K562 (cell line): ENCODE measurements around the gene CACTIN. TPM values are rescaled to one million over a fixed set of nuclear protein-coding genes. Genes with fewer than 3 reads are reported as not detected.

Experiments used
- AFF4 ChIP-seq: sonication (generic); formaldehyde crosslinking; IDR thresholded peaks from 2 replicates; pipeline ENCODE4 v1.8.0; 2023; ENCODE audit warnings: mild to moderate bottlenecking, missing genetic modification reagents
- ATF2 ChIP-seq: sonication (generic); formaldehyde crosslinking; IDR thresholded peaks from 2 replicates; pipeline ENCODE4 v1.8.1; 2022; ENCODE audit warnings: missing genetic modification reagents
- CHD1 ChIP-seq: fragments of 200-600 bp; sonication (generic); IDR thresholded peaks from one replicate; pipeline ENCODE4 v1.6.1; 2012; ENCODE audit warnings: mild to moderate bottlenecking, moderate library complexity, low read length, inconsistent platforms
- CLOCK ChIP-seq: fragments of 250-450 bp; sonication (Bioruptor Pico); IDR thresholded peaks from 2 replicates; pipeline ENCODE4 v1.4.0; 2020; ENCODE audit warnings: mild to moderate bottlenecking, moderate library complexity, borderline replicate concordance
- FOXK2 ChIP-seq, 2 experiments: fragments of 450-650 bp; IDR thresholded peaks in 1 of 2; conservative IDR thresholded peaks in 1 of 2; 2 replicates each; pipeline ENCODE4 v1.6.1; 2016; ENCODE audit warnings: low read depth in 2 of 2, mild to moderate bottlenecking in 1 of 2
- GTF2F1 ChIP-seq: IDR thresholded peaks from 2 replicates; pipeline ENCODE4 v1.6.1; 2011; ENCODE audit warnings: low read depth, low read length, improper control_type of control experiment
- JUNB ChIP-seq: fragments of 450-650 bp; formaldehyde crosslinking; conservative IDR thresholded peaks from 2 replicates; pipeline ENCODE4 v1.4.0; 2020; ENCODE audit warnings: mild to moderate bottlenecking
- MAFK ChIP-seq: IDR thresholded peaks from 2 replicates; pipeline ENCODE4 v1.6.1; 2011; ENCODE audit warnings: low read length, improper control_type of control experiment
- POLR2G ChIP-seq: fragments of 200-400 bp; formaldehyde crosslinking; IDR thresholded peaks from 2 replicates; pipeline ENCODE4 v1.6.1; 2017; ENCODE audit warnings: low read depth, mild to moderate bottlenecking, antibody characterized with exemption, low read length, moderate library complexity
- SAP30 ChIP-seq: fragments of 200-600 bp; sonication (generic); IDR thresholded peaks from 2 replicates; pipeline ENCODE4 v1.6.1; 2012; ENCODE audit warnings: borderline replicate concordance, low read depth, mild to moderate bottlenecking, moderate library complexity, low read length, control low read depth, inconsistent platforms; ENCODE audit not compliant: insufficient read depth, poor library complexity, severe bottlenecking
- SUPT5H ChIP-seq: fragments of 450-650 bp; IDR thresholded peaks from 2 replicates; pipeline ENCODE4 v1.6.1; 2016
- TFAP4 ChIP-seq: sonication (generic); formaldehyde crosslinking; IDR thresholded peaks from 2 replicates; pipeline ENCODE4 v1.8.0; 2022; ENCODE audit warnings: missing genetic modification reagents, mild to moderate bottlenecking, moderate library complexity, borderline replicate concordance
- TRIM25 ChIP-seq: fragments of 450-650 bp; IDR thresholded peaks from 2 replicates; pipeline ENCODE4 v1.7.0; 2016; ENCODE audit warnings: borderline replicate concordance
- ZFPM2 ChIP-seq: fragments of 250-450 bp; sonication (Bioruptor Pico); IDR thresholded peaks from 2 replicates; pipeline ENCODE4 v1.5.1; 2022; ENCODE audit warnings: mild to moderate bottlenecking
- ZNF408 ChIP-seq: fragments of 250-450 bp; sonication (Bioruptor Pico); IDR thresholded peaks from 2 replicates; pipeline ENCODE4 v1.4.0; 2020; ENCODE audit warnings: low read depth, mild to moderate bottlenecking, moderate library complexity
- polyA plus RNA-seq, 8 experiments: library from polyadenylated mRNA; depleted of rRNA in 4 of 8; stranded (reverse) in 5 of 8; unstranded in 3 of 8; fragments of >200 nt; fragmentation: Nextera tagmentation in 2 of 8; fragmentation: Illumina TruSeq in 1 of 8; extraction: Ambion mirVana in 2 of 8; extraction: Trizol in 1 of 8; gene quantifications; 2 replicates each; pipeline versions ENCODE4 v1.2.1 to v1.2.3, GENCODE V29; 2011 to 2014; ENCODE audit warnings: inconsistent platforms in 1 of 8, missing spikeins in 1 of 8
- total RNA-seq, 7 experiments: library from RNA; depleted of rRNA in 6 of 7; stranded (reverse); fragments of >200 nt in 6 of 7; fragmentation: Illumina TruSeq in 2 of 7; extraction: Trizol in 2 of 7; gene quantifications; 2 replicates each; pipeline versions ENCODE4 v1.2.1 to v1.2.3, GENCODE V29; 2011 to 2021; ENCODE audit warnings: low replicate concordance in 1 of 7

The CACTIN gene
- total and polyA plus RNA-seq, 9 of the 15 experiments (the other 6 are each of a cell fraction or from before 2014, with no cell fraction given): 0.15 to 49.2 (median 15.0) TPM

GRCh38 chr19:3669947-3670795 lies 43.6 kb upstream of the CACTIN start (continued):
- TF ChIP-seq MAFK (peak; percentile 49), CHD1 (peak; percentile 67), ZFPM2 (CRISPR knock-in tag) (no peak), ATF2 (peak; percentile 85; the same call in 1 of the 2 replicates), ZNF408 (CRISPR knock-in tag) (no peak), FOXK2 (conservative IDR thresholded peaks at IDR 0.05 in 1 of 2, IDR thresholded peaks at IDR 0.05 in 1 of 2; ENCODE audit: low read depth in 2 of 2) (0 out of 4 replicates have a peak, but pooled peaks of 1 of the 2 experiments have one; percentile 35), AFF4 (peak; percentile 85), CLOCK (CRISPR knock-in tag) (no peak), POLR2G (peak; percentile 83), GTF2F1 (0 out of 2 replicates have a peak, but pooled peaks have one; percentile 35), TRIM25 (no peak), TFAP4 (0 out of 2 replicates have a peak, but pooled peaks have one; percentile 17), JUNB (0 out of 2 replicates have a peak, but pooled peaks have one; percentile 40), SUPT5H (peak; percentile 65), SAP30 (peak; percentile 52)
